ELF-1 (cell line): ENCODE data around the gene ZNF527.
"Not testable (repeated sequence)": the region's sequence is repeated elsewhere in the genome, so short reads cannot be mapped to it uniquely, and the experiment has no call there.

Experiments used
- DNase-seq: peaks from one replicate; pipeline ENCODE4 v3.0.0-alpha.2; 2016; ENCODE audit warnings: low read depth, low spot score

ZNF527 gene

GRCh38 chr19:37370880-37371661, at the start of gene ZNF527:
ZNF527 (plus strand) TSS chr19:37371099; CDS start chr19:37374199, 3,100 bp downstream.
- DNase-seq, result peak; percentile 98

DNA sequence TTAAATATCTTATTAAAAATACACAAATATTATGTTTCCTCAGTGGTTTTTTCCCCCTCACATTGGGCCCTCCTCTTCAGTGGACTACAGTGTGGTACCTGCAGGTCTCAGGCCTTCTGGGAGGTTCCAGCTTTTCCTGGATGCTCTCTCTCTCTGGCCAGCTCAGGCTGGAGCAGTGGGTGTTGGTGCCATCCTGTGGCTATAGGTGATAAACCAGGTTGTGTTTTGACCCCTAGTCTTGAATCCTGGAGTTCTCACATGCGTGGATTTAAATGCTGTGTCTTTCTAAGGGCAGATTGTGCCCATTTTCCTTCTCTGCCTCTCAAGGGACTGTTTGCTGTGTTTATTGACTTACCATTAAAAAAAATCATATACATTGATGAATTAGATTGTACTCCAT, 41.2 kb upstream of the ZNF527 start:
- peak; percentile 47 for DNase-seq

GRCh38 chr19:37332839-37333238, 38.1 kb upstream of the ZNF527 start:
- DNase-seq, result no peak

GRCh38 chr19:37333457-37333856, 37.4 kb upstream of the ZNF527 start:
- no peak for DNase-seq

- peak; percentile 95 for DNase-seq
Measured at GRCh38 chr19:37334179-37335071, 36.5 kb upstream of the ZNF527 start.

GRCh38 chr19:37342753-37343152, 28.1 kb upstream of the ZNF527 start:
- no peak for DNase-seq

GRCh38 chr19:37346091-37346490, 24.8 kb upstream of the ZNF527 start:
- DNase-seq, result no peak

GRCh38 chr19:37348060-37348459, 22.8 kb upstream of the ZNF527 start:
- DNase-seq, result no peak

DNA sequence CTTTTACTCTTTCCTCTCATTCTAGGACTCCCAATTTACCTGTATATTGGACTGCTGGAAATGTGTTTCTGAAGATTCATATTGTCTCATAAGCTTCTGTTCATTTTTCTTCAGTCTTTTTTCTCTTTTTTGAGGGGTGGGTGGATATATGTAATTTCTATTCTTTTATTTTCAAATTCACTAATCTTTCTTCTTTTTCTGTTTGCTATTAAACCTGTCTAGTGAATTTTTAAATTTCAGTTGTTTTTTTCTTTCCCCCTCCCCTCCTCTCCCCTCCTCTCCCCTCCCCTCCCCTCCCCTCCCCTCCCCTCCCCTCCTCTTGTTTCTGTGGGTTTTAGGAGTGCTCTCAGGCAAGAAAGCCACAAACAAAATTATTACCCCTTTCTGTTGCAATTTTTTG, 16.9 kb upstream of the ZNF527 start:
- DNase-seq, result no peak

GRCh38 chr19:37355901-37356300, 15.0 kb upstream of the ZNF527 start:
- DNase-seq, result no peak

DNA sequence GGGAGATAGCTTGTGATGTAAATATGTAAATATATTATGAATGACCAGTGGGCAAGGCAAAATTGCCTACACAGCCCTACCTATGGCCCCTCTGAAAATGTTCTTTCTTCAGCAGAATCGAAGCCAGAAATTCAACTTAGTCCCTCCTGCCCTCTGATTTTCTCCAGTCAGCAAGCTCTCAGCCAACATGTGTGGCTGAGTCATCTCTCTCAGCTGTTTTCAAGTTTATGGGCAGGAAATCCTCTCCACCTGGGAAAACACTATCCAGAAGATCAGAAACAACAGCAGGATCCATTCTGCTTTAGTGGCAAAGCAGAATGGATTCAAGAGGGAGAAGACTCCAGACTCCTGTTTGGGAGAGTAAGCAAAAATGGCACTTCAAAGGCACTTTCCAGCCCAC, 8.9 kb upstream of the ZNF527 start:
- no peak for DNase-seq

DNA sequence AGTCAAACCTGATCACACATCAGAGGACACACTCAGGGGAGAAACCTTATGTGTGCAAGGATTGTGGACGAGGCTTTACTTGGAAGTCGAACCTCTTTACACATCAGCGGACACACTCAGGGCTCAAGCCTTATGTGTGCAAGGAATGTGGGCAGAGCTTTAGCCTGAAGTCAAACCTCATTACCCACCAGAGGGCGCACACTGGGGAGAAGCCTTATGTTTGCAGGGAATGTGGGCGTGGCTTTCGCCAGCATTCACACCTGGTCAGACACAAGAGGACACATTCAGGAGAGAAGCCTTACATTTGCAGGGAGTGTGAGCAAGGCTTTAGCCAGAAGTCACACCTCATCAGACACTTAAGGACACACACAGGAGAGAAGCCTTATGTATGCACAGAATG, 8.2 kb upstream of the ZNF527 start:
- peak; percentile 58 for DNase-seq

GRCh38 chr19:37370386-37370879, 466 bp upstream of the ZNF527 start:
- DNase-seq, result not testable (repeated sequence)

DNA sequence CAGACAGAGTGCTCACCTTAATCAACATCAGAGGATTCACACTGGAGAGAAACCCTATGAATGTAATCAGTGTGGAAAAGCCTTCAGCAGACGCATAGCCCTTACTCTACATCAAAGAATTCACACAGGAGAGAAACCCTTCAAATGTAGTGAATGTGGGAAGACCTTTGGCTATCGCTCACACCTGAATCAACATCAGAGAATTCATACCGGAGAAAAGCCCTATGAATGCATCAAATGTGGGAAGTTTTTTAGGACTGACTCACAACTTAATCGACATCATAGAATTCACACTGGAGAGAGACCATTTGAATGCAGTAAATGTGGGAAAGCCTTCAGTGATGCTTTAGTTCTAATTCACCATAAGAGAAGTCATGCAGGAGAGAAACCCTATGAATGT, 18.3 kb downstream of the ZNF527 start:
- DNase-seq, result no peak

DNA sequence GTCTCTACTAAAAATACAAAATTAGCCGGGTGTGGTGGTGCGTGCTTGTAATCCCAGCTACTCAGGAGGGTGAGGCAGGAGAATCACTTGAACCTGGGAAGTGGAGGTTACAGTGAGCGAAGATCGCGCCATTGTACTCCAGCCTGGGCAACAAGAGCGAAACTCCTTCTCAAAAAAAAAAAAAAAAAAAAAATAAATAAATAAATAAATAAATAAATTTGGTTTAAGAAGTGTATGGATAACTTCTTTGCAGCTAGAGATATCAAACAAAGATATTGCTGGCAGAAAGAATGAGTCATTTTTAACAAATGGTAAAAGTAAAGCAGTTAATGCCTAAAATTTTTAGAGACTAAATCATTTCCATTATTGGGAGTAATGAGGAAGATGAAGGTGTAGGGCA, 20.5 kb downstream of the ZNF527 start:
- not testable (repeated sequence) for DNase-seq

DNA sequence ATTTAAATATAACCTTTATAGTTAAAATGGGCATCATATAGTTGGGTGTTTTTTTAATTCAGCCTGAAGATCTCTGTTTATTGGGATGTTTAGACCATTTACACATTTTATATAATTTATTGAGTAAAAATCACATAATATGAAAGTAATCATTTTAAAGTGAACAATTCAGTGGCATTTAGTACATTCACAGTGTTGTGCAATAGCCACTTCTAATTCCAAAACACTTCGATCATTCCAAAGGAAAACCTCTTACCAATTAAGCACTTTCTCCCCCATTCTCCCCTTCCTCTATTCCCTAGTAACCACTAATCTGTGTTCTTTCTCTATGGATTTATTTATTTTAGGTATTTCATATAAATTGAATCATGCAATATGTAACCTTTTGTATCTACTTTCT, 30.2 kb downstream of the ZNF527 start:
- no peak for DNase-seq

DNA sequence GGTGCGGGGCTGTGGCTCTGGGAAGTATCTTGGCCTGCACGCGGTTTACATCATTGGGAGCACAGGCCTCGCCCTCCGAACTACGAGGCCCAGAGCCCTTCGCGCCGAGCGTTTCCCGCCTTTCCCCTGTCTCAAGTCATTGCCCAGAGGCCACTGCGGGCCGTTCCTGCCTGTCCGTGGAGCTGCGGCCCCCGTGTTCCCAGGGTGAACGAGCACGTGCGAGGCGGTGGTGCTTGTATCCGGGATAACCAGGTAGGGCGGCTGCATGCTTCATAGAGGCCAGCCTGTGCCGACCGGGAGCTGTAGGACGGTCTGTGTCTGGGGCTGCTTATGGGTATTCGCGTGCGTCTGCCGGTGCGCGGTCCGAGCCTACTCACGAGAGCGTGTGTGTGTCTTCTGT, 32.5 kb downstream of the ZNF527 start:
- no peak for DNase-seq

DNA sequence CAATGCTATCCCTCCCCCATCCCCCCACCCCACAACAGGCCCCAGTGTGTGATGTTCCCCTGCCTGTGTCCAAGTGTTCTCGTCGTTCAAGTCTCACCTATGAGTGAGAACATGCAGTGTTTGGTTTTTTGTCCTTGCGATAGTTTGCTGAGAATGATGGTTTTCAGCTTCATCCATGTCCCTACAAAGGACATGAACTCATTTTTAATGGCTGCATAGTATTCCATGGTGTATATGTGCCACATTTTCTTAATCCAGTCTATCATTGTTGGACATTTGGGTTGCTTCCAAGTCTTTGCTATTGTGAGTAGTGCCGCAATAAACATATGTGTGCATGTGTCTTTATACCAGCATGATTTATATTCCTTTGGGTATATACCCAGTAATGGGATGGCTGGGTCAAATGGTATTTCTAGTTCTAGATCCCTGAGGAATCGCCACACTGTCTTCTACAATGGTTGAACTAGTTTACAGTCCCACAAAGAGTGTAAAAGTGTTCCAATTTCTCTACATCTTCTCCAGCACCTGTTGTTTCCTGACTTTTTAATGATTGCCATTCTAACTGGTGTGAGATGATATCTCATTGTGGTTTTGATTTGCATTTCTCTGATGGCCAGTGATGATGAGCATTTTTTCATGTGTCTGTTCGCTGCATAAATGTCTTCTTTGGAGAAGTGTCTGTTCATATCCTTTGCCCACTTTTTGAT, 35.4 kb downstream of the ZNF527 start:
- not testable (repeated sequence) for DNase-seq

GRCh38 chr19:37412700-37413099, 41.8 kb downstream of the ZNF527 start:
- no peak for DNase-seq

GRCh38 chr19:37413313-37414084, 42.6 kb downstream of the ZNF527 start:
- DNase-seq, result no peak
